Hypothalamus (tissue), 51 donors: ENCODE results near the gene CDA.

Experiments used
- DNase-seq, 51 donors: peaks; one replicate each; lab custom pipeline; 2025; lab: John Stamatoyannopoulos, UW

The CDA gene

DNA sequence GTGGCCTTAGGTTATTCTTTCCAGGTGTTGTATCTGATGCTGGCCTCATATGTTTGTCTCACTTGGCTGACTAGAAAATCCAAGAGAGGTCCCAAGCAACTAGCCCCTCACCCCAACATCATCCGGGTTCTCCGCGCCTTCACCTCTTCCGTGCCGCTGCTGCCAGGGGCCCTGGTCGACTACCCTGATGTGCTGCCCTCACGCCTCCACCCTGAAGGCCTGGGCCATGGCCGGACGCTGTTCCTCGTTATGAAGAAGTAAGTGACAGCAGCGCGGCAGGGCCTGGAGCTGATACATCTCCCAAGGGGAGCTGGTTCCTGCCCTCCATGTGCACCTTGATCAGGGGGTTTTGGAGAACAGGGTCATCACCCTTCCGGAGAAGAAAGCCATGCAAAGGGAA, 55.5 kb downstream of the CDA start:
- no peak for DNase-seq

DNA sequence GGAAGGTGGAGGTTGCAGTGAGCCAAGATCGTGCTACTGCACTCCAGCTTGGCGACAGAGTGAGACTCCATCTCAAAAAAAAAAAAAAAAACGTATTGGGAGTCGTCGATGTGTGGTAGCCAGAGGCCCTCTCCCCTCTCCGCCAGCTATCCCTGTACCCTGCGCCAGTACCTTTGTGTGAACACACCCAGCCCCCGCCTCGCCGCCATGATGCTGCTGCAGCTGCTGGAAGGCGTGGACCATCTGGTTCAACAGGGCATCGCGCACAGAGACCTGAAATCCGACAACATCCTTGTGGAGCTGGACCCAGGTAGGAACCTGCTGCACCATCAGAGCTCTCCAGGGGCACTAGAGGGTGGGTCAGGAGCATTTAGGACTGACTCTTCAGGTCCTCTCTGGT, 56.5 kb downstream of the CDA start:
- DNase-seq = no peak

DNA sequence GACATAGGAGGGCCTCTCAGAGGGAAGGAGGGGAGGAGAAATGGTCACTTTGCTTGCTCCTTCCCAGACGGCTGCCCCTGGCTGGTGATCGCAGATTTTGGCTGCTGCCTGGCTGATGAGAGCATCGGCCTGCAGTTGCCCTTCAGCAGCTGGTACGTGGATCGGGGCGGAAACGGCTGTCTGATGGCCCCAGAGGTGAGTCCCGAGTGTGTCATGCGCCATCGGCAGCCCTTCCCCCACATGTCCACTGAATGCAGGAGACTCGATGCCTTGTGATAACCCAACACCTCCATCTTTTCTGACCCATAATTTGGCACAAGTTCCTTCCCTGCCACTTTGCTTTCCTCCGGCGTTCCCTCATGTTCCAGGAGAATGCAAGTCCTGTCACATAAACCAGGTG, 59.5 kb downstream of the CDA start:
- DNase-seq = no peak

DNA sequence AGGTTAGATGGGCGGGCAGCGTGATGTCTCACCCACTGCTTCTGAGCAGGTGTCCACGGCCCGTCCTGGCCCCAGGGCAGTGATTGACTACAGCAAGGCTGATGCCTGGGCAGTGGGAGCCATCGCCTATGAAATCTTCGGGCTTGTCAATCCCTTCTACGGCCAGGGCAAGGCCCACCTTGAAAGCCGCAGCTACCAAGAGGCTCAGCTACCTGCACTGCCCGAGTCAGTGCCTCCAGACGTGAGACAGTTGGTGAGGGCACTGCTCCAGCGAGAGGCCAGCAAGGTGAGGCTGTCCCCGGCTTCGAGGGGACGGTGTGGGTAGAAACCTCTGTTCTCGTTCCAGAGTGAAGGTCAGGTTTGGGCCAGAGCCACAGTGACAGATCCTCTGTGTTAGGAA, 60.0 kb downstream of the CDA start:
- DNase-seq = no peak

- DNase-seq = no peak
Measured at GRCh38 chr1:20652300-20652699, 63.4 kb downstream of the CDA start.

DNA sequence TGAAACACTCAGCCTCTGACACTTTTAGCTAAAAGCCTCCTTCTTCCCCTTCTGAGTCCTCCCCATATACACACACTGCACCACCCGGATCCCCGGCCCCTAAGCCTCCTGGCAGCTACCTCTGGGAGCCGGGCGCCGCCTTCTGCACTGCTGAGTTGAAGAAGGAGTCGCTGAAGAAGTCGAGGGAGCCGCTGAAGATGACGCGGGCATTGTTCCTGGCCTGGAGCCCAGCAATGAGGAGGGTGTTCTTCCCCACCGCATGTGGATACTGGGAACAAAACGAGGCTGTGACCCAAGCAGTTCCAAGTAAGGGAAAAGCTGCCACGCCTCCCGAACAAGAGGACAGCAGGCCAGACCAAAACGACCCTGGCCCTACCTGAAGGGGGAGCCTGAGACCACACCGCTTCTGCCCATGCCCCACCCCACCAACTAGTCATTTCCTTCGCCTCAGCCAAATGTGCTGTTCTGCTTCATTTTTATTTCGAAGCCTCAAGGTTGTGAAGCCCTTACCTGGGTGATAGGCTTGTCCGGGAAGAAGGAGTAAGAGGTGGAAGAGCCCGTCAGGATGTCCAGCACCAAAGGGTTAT, 65.3 kb downstream of the CDA start:
- peak in 30 of 51 donors; percentile 4 to 82 (median 36) for DNase-seq

GRCh38 chr1:20657024-20657423, 68.1 kb downstream of the CDA start:
- DNase-seq = no peak

GRCh38 chr1:20658166-20658915, 69.4 kb downstream of the CDA start:
- no peak for DNase-seq

- no peak for DNase-seq
Measured at GRCh38 chr1:20660363-20660762, 71.5 kb downstream of the CDA start.

DNA sequence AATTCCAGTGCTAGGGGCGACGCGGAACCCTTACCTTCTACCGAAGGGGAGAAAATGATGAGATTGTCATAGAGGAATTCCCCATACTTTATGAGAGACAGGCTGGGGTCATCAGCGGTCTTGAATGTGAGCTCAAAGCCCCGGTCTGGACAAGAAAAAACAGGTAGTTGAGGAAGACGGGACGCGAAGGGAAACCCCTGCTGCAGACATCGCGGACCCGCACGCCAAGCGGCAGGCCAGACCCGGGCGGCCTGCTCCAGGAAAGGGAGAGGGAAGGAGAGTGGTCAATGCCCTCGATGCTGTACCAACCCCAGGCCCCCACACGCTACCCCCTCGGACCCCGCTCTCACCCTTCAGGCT, 71.9 kb downstream of the CDA start:
- DNase-seq = no peak

DNA sequence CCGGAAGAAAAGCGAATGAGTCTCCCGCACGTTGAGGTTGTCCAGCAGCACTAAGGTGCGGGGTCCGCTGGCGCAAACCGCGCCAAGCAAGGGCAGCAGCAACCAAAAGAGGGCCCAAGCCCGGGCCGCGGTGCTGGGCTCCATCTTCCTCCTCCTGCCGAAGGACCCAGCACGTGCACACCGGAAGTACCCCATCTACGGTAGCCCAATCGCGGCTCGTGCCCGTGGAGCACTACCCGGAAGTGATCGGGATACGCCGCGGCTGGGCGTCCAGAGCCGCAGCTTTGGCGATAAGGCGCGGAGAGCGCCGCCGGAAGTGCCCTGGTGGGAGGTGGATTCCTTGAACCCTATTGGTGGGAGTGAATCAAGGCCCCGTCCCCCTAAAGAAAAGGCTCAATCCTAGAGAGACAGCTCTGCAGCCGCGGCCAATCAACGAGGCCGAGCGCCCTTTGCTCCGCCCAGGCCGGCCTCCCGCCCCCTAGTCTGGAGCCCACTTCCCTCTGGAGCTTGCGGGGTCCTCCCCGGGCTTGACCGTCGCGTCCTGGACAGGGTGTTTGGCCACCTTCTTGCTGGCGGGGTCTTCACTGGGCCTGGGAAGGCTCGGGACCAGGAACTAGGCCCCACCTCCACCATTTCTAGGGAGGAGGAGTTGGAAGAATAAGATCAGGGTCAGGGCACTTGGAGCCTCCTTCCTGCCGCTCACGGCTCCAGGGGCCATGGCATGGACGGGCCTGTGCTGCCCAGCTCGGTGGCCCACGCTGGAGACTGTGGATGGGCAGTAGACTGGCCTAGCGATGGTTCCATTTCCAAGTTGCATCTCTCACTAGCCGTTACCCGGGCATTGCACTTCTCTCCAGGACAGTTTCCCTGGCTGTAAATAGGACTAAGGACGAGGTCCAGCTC, 72.6 kb downstream of the CDA start, which contains the start of gene DDOST:
TSS of gene DDOST (minus strand) at position 163 of the 903 bp plus-strand sequence. CDS start at position 144, 19 bp downstream.
- DNase-seq = peak; percentile 55 to 99 (median 95)

GRCh38 chr1:20662110-20662475, 73.2 kb downstream of the CDA start:
- no peak for DNase-seq

DNA sequence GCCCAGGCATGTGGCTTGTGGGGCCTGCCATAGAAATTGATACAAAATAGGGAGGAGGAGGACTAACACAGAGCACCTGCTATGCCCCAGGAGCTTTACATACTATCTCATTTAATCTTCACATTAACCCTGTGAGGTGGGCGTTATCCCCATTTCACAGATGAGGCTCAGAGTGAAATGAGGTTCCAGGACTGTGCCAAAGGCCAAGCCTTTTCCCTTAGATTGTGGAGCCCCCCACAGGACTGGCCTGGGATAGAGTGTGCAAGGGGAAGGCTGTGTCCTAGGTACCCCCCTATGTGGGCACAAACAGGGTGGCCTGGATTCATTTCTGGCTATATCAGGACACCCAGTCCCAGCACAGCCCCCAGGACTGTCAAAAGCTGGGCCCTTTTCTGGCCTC, 74.5 kb downstream of the CDA start:
- DNase-seq = no peak

DNA sequence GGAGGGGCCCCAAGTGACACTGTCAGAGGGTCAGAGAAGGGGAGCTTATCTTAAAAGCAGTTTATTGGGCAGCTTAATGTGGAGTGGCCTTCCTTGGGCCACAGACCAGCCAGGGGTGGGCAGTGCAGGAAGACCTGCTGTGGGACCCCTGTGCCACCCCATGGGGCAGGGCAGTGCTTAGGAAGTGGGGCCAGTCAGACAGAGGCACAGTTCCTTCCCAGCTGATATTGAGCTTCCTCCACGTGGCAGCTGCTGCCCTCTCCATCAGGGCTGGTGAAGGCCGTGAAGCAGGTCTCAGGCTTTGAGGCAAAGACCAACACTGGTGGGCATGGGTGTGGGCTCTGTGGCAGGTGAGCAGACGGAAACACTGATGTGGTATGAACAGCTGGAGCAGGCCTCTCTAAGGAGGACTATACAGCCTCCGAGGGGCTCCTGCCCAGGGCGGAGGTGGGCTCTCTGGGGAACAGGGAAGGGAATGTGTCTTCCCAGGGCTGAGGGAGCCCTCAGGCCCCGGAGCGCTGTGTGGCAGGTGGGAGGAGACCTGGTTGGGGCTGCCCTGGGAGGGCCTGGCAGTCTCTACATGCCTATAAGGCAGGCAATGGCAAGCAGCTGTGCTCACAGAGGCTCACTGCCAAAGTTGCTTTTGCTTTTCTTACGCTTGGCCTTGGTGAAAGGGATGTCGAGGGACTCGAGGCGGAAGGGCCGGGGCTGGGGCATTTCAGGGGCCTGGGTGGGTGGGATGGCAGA, 75.2 kb downstream of the CDA start:
- no peak for DNase-seq

DNA sequence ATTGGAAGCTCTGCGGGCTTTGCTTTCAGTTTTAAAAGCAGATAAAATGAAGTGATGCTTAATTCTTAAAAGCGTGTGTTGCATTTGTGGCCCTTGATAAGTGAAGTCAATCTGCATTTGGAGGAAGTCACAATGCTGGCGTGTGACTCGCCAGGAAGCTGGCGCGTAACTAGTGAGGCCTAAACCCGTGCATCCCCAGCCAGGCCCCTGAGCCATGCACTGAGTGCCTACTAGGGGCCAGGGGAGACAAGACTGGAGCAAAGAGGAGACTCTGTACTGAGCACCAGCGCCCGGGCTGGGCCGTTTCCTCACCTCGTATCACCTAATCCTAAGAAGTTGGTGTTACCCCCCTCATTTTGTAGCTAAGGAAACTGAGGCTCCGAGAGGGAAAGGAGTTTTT, 76.8 kb downstream of the CDA start:
- no peak for DNase-seq

- DNase-seq = no peak
Measured at GRCh38 chr1:20666146-20666545, 77.2 kb downstream of the CDA start.

DNA sequence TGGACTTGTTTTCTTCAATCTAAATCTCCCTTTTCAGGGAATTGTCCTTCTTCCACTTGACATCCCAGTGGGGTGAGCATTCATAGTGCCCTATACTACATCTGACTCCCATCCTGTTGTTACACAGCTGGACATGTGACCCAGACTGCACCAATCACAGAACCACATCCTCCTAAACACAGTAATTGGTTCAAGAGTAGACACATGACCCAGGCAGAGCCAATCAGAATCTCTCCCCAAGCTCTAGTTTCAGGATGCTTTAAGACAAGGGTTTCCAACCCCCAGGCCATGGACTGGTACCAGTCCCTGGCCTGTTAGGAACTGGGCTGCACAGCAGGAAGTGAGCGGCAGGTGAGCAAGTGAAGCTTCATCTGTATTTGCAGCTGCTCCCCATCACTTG, 77.9 kb downstream of the CDA start:
- no peak for DNase-seq
